Panc1 (cell line): ENCODE data around the gene NAA25. TPM values are rescaled to one million over a fixed set of nuclear protein-coding genes. Genes with fewer than 3 reads are reported as not detected.

Experiments used
- ATAC-seq: fragments of 200-7000 bp; cut with Tn5 transposase; 2 replicates; pipeline ENCODE4 v1.9.1; 2020; ENCODE audit warnings: mild to moderate bottlenecking, moderate library complexity
- BruUV-seq: library from RNA; stranded (reverse); fragments of 400-500 nt; replicated peaks from 2 replicates; lab custom pipeline; 2021; lab: Mats Ljungman, UMichigan
- CTCF ChIA-PET: fragments of 300-600 bp; sonication (Branson Sonifier 250); formaldehyde crosslinking; loops from one replicate; lab custom pipeline; 2022; ENCODE audit warnings: antibody characterized with exemption; lab: Charles Lee
- POLR2A ChIA-PET: fragments of 300-600 bp; sonication (Branson Sonifier 250); formaldehyde crosslinking; loops from one replicate; lab custom pipeline; 2022; ENCODE audit warnings: antibody characterized with exemption; lab: Charles Lee
- DNase-seq: peaks from one replicate; pipeline ENCODE4 v3.0.0-alpha.2; 2010; ENCODE audit warnings: low read depth, low spot score
- H3K27ac ChIP-seq: 2 replicates; pipeline ENCODE4 v1.5.1; 2011; ENCODE audit warnings: mild to moderate bottlenecking, low read length, inconsistent platforms
- H3K27me3 ChIP-seq: fragments of 200-500 bp; sonication (Bioruptor generic); 2 replicates; pipeline ENCODE4 v1.6.0; 2014; ENCODE audit warnings: low read length, inconsistent platforms; ENCODE audit not compliant: control insufficient read depth, insufficient read depth
- H3K36me3 ChIP-seq: fragments of 200-500 bp; sonication (Bioruptor generic); 2 replicates; pipeline ENCODE4 v1.5.1; 2014; ENCODE audit warnings: inconsistent platforms, mild to moderate bottlenecking, low read length, moderate library complexity; ENCODE audit not compliant: control insufficient read depth, insufficient read depth
- H3K4me1 ChIP-seq: 2 replicates; pipeline ENCODE4 v1.5.1; 2011; ENCODE audit warnings: inconsistent platforms, mild to moderate bottlenecking, low read length, moderate library complexity; ENCODE audit not compliant: control insufficient read depth, insufficient read depth
- H3K4me3 ChIP-seq, 2 experiments: 2 replicates each; pipeline ENCODE4 v1.5.1; 2011 to 2012; ENCODE audit warnings: low read depth in 2 of 2, low read length in 2 of 2, mild to moderate bottlenecking in 2 of 2, inconsistent platforms in 1 of 2, moderate library complexity in 1 of 2
- H3K9me3 ChIP-seq: fragments of 200-500 bp; sonication (Bioruptor generic); 2 replicates; pipeline ENCODE4 v1.5.1; 2014; ENCODE audit warnings: low read depth, mild to moderate bottlenecking, inconsistent platforms, low read length, moderate library complexity; ENCODE audit not compliant: control insufficient read depth, insufficient read depth
- CTCF ChIP-seq: fragments of 450-650 bp; IDR thresholded peaks from 2 replicates; pipeline ENCODE4 v1.5.1; 2017; ENCODE audit warnings: mild to moderate bottlenecking
- POLR2AphosphoS5 ChIP-seq: IDR thresholded peaks from 2 replicates; pipeline ENCODE4 v1.6.1; 2012; ENCODE audit warnings: mild to moderate bottlenecking, low read depth, low read length, moderate library complexity
- REST ChIP-seq, 2 experiments: IDR thresholded peaks; 2 replicates each; pipeline ENCODE4 v1.6.1; 2011 to 2012; ENCODE audit warnings: low read depth in 2 of 2, control low read depth in 1 of 2, low read length in 1 of 2, mild to moderate bottlenecking in 1 of 2, moderate library complexity in 1 of 2; ENCODE audit not compliant: insufficient read depth in 1 of 2
- SIN3A ChIP-seq: IDR thresholded peaks from 2 replicates; pipeline ENCODE4 v1.6.1; 2012; ENCODE audit warnings: low read depth, mild to moderate bottlenecking, low read length, moderate library complexity, borderline replicate concordance; ENCODE audit not compliant: insufficient read depth
- TCF7L2 ChIP-seq: IDR thresholded peaks from 2 replicates; pipeline ENCODE4 v1.6.1; 2011; ENCODE audit warnings: mild to moderate bottlenecking, low read depth, low read length, inconsistent platforms
- in situ Hi-C: cut with HindIII; loops from 2 replicates; pipeline ENCODE4 v1.10.0; 2016; ENCODE audit warnings: low sequenced_read_pairs, low pct_unique_long_range_greater_than_20kb
- intact Hi-C: fragments of 100-400 bp; cut with micrococcal nuclease; formaldehyde crosslinking; loops from one replicate; pipeline ENCODE4 v1.10.0; 2022; ENCODE audit not compliant: unreplicated experiment
- total RNA-seq: library from RNA; stranded (reverse); gene quantifications from one replicate; pipeline ENCODE4 v1.2.1, GENCODE V29; 2021; ENCODE audit not compliant: unreplicated experiment

Gene NAA25
- total RNA-seq, 1 experiment from 2014 or later, result 32.2 TPM

- in situ Hi-C loops (no loop called here), intact Hi-C loops (no loop called here)
- Histone ChIP-seq H3K4me3 (no peak overlapping the region), H3K9me3 (no peaks in the 10 kb centered on the region), H3K27ac (no peak overlapping the region), H3K36me3 (no peaks in the 10 kb centered on the region), H3K4me1 (peaks cover 26% of the 10 kb centered on the region), H3K27me3 (no peaks in the 10 kb centered on the region)
- POLR2A ChIA-PET, result no interaction called here
- DNase-seq, result no peak
- no peak for ATAC-seq
- BruUV-seq, result no TSS peak
- CTCF ChIA-PET, result no interaction called here
- TF ChIP-seq REST (IDR thresholded peaks at IDR 0.05; ENCODE audit: insufficient read depth in 1 of 2, low read depth in 2 of 2, low read length in 1 of 2), result no peak
- TF ChIP-seq TCF7L2, result no peak
- no peak for TF ChIP-seq CTCF
- TF ChIP-seq SIN3A, result no peak
- TF ChIP-seq POLR2AphosphoS5, result no peak
Measured at GRCh38 chr12:112121780-112122565, 13.4 kb upstream of the NAA25 start.

- DNase-seq, result no peak
- POLR2A ChIA-PET, result no interaction called here
- H3K27me3 ChIP-seq, result no peaks in the 10 kb centered on the region
- intact Hi-C loops (no loop called here), in situ Hi-C loops (no loop called here)
- no peaks in the 10 kb centered on the region for H3K9me3 ChIP-seq
- no peak overlapping the region for H3K4me3 ChIP-seq
- H3K4me1 ChIP-seq, result peaks cover 19% of the 10 kb centered on the region
- TF ChIP-seq REST (IDR thresholded peaks at IDR 0.05; ENCODE audit: insufficient read depth in 1 of 2, low read depth in 2 of 2, low read length in 1 of 2) (no peak), CTCF (no peak), POLR2AphosphoS5 (no peak), SIN3A (no peak), TCF7L2 (no peak)
- no peak overlapping the region; the same call in 1 of the 2 replicates for H3K27ac ChIP-seq
- H3K36me3 ChIP-seq, result no peaks in the 10 kb centered on the region
- no TSS peak for BruUV-seq
- CTCF ChIA-PET, result no interaction called here
- no peak for ATAC-seq
Measured at GRCh38 chr12:112117685-112118084, 9.1 kb upstream of the NAA25 start.
